Measurements from ENCODE around the gene DDX25. TPM values are rescaled to one million over a fixed set of nuclear protein-coding genes. Genes with fewer than 3 reads are reported as not detected.

The DDX25 gene
- total and polyA plus RNA-seq, 4 donors: 0.14 to 0.37 (median 0.17) TPM

DNA sequence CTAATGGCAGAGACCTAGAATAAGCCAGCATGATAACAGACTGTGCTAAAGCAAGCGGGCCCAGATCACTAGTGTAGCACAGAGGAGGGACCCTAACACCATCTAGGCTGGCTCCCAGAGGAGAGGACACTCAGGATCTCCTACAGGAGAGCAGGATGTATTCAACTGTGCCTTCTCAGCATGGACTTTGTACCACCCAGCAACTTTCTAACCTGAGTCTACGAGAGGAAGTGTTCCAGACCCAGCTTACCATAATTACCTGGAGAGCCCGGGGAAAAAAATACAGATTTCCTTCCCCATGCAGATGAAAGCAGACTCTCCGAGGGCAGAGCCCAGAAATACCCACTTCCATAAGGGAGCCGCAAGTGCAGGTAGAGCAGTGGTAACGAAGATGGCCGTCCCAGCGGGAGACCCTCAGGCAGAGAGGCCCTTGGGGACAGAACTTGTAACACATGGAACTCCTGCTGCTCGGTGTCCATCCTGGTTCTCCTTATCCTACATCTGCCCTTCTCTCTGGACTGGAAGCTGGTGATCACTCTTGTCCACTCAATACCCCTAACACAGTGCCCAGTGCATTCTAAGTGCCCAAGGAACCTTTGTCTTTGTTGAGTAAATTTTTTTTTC, 20.2 kb downstream of the DDX25 start:
- TF ChIP-seq CTCF (IDR thresholded peaks at IDR 0.05; ENCODE audit: control extremely low read depth, extremely low read depth): no peak
- Histone ChIP-seq H3K4me1 (ENCODE audit: control insufficient read depth in 5 of 5, insufficient read depth in 5 of 5, low read length in 5 of 5) (peaks cover 0 to 7% (median 0%) of the 10 kb centered on the region in 5 donors), H3K27ac (ENCODE audit: low read depth in 1 of 2, low read length in 1 of 2) (no peak overlapping the region), H3K36me3 (ENCODE audit: control insufficient read depth in 4 of 4, insufficient read depth in 4 of 4, low read length in 4 of 4) (no peaks in the 10 kb centered on the region), H3K27me3 (ENCODE audit: control insufficient read depth in 3 of 3, insufficient read depth in 3 of 3, low read length in 2 of 3) (no peaks in the 10 kb centered on the region), H3K4me3 (no peak overlapping the region), H3K9ac (ENCODE audit: insufficient read depth in 1 of 2, low read length in 2 of 2) (no peak overlapping the region), H3K9me3 (ENCODE audit: control insufficient read depth in 4 of 4, insufficient read depth in 3 of 4, low read length in 3 of 4) (no peaks in the 10 kb centered on the region)
- 90 to 92% methylated on average over 9 of the region's 9 CpGs for WGBS, 2 donors
- no peak for DNase-seq
- no peak for ATAC-seq (ENCODE audit: insufficient read depth, low FRiP score)

DNA sequence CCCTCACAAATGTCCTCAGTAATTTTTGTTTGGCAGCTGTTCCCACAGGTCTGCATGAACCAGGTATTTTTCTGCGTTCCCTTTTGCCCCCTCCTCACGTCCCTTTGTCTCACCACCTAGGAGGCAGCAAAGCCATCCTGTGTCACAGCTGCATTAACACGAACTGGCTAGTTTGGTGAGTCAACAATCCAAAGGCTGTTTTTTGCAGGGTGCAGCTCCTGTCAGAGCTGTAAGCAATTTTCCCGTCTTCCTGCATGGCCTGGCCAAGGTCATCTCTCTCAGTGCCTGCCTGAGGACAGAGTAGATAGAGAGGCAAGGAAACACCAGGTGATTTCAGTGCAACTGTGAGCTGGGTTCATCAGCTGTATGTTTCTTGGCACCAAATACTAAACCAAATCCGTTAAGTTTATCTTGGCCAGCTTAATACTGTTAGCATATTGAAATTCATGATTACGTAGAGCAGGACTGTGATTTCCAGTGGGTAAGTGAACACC, 21.0 kb downstream of the DDX25 start:
- no peaks in the 10 kb centered on the region for H3K9me3 ChIP-seq (ENCODE audit: control insufficient read depth in 4 of 4, insufficient read depth in 3 of 4, low read length in 3 of 4)
- no peak overlapping the region for H3K4me3 ChIP-seq
- no peak overlapping the region for H3K27ac ChIP-seq (ENCODE audit: low read depth in 1 of 2, low read length in 1 of 2)
- TF ChIP-seq CTCF (IDR thresholded peaks at IDR 0.05; ENCODE audit: control extremely low read depth, extremely low read depth): no peak
- peak in 2 of 3 donors; percentile 8 to 11 for DNase-seq
- 77 to 84% methylated on average over 6 of the region's 6 CpGs for WGBS, 2 donors
- peaks cover 0 to 7% (median 0%) of the 10 kb centered on the region in 5 donors for H3K4me1 ChIP-seq (ENCODE audit: control insufficient read depth in 5 of 5, insufficient read depth in 5 of 5, low read length in 5 of 5)
- no peak overlapping the region for H3K9ac ChIP-seq (ENCODE audit: insufficient read depth in 1 of 2, low read length in 2 of 2)
- H3K36me3 ChIP-seq (ENCODE audit: control insufficient read depth in 4 of 4, insufficient read depth in 4 of 4, low read length in 4 of 4): no peaks in the 10 kb centered on the region
- no peaks in the 10 kb centered on the region for H3K27me3 ChIP-seq (ENCODE audit: control insufficient read depth in 3 of 3, insufficient read depth in 3 of 3, low read length in 2 of 3)
- no peak for ATAC-seq (ENCODE audit: insufficient read depth, low FRiP score)

DNA sequence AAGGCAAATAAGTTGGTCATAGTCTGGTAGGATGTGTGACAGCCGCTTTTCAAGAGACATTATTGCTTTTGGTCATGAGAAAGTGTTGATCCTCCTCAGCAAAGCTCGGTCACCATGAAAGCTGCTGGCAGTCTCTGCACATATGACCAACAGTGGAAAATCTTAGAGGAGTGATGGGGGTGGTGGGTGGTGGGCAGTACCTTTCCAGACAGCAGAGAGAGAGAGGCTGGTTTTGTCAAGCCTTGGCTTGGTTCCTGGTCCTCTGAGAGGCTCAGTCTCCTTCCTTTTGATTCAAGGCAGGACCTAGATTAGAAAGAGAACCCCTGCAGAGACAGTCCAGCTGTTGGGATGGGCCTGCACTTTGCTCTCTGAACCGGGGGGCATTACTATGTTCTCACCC, 21.5 kb downstream of the DDX25 start:
- WGBS, 2 donors: 72 to 86% methylated on average over 3 of the region's 3 CpGs

More for the DNA sequence above, 21.5 kb downstream of the DDX25 start:
- TF ChIP-seq CTCF (IDR thresholded peaks at IDR 0.05; ENCODE audit: control extremely low read depth, extremely low read depth): no peak
- Histone ChIP-seq H3K9ac (ENCODE audit: insufficient read depth in 1 of 2, low read length in 2 of 2) (no peak overlapping the region), H3K27ac (ENCODE audit: low read depth in 1 of 2, low read length in 1 of 2) (no peak overlapping the region), H3K4me1 (ENCODE audit: control insufficient read depth in 5 of 5, insufficient read depth in 5 of 5, low read length in 5 of 5) (peaks cover 0 to 7% (median 0%) of the 10 kb centered on the region in 5 donors), H3K36me3 (ENCODE audit: control insufficient read depth in 4 of 4, insufficient read depth in 4 of 4, low read length in 4 of 4) (no peaks in the 10 kb centered on the region), H3K4me3 (no peak overlapping the region), H3K27me3 (ENCODE audit: control insufficient read depth in 3 of 3, insufficient read depth in 3 of 3, low read length in 2 of 3) (no peaks in the 10 kb centered on the region), H3K9me3 (ENCODE audit: control insufficient read depth in 4 of 4, insufficient read depth in 3 of 4, low read length in 3 of 4) (no peaks in the 10 kb centered on the region)
- no peak for ATAC-seq (ENCODE audit: insufficient read depth, low FRiP score)
- DNase-seq: no peak
